Measurements from ENCODE around the gene ZNF521.

Gene ZNF521

GRCh38 chr18:25251068-25251467 lies 100.9 kb downstream of the ZNF521 start:
- Histone ChIP-seq H3K9ac (ENCODE audit: insufficient read length, low read depth) (no peak overlapping the region), H3K4me1 (ENCODE audit: insufficient read depth, insufficient read length) (no peaks in the 10 kb centered on the region), H3K27me3 (ENCODE audit: insufficient read depth, insufficient read length) (no peaks in the 10 kb centered on the region), H3K4me3 (ENCODE audit: insufficient read length, low read depth) (no peak overlapping the region), H3K36me3 (ENCODE audit: insufficient read depth, insufficient read length, low read length) (no peaks in the 10 kb centered on the region), H3K9me3 (ENCODE audit: insufficient read depth, low read length) (no peaks in the 10 kb centered on the region)
- no peak for DNase-seq (ENCODE audit: low read depth, low spot score)
- TF ChIP-seq ZNF274 (IDR thresholded peaks at IDR 0.05; ENCODE audit: low read depth, low read length) (no peak), SUZ12 (IDR thresholded peaks at IDR 0.05; ENCODE audit: extremely low read depth, insufficient read depth, insufficient read length) (no peak), YY1 (IDR thresholded peaks at IDR 0.05; ENCODE audit: insufficient read depth, insufficient read length) (no peak)

GRCh38 chr18:25250474-25250851 lies 101.5 kb downstream of the ZNF521 start:
- no peaks in the 10 kb centered on the region for H3K4me1 ChIP-seq (ENCODE audit: insufficient read depth, insufficient read length)
- H3K9me3 ChIP-seq (ENCODE audit: insufficient read depth, low read length): no peaks in the 10 kb centered on the region
- no peak for DNase-seq (ENCODE audit: low read depth, low spot score)
- no peak overlapping the region for H3K4me3 ChIP-seq (ENCODE audit: insufficient read length, low read depth)
- no peaks in the 10 kb centered on the region for H3K36me3 ChIP-seq (ENCODE audit: insufficient read depth, insufficient read length, low read length)
- no peak overlapping the region for H3K9ac ChIP-seq (ENCODE audit: insufficient read length, low read depth)
- no peak for TF ChIP-seq SUZ12 (IDR thresholded peaks at IDR 0.05; ENCODE audit: extremely low read depth, insufficient read depth, insufficient read length)
- TF ChIP-seq ZNF274 (IDR thresholded peaks at IDR 0.05; ENCODE audit: low read depth, low read length): no peak
- TF ChIP-seq YY1 (IDR thresholded peaks at IDR 0.05; ENCODE audit: insufficient read depth, insufficient read length): no peak
- no peaks in the 10 kb centered on the region for H3K27me3 ChIP-seq (ENCODE audit: insufficient read depth, insufficient read length)

GRCh38 chr18:25248755-25249154 lies 103.2 kb downstream of the ZNF521 start:
- Histone ChIP-seq H3K27me3 (ENCODE audit: insufficient read depth, insufficient read length) (no peaks in the 10 kb centered on the region), H3K36me3 (ENCODE audit: insufficient read depth, insufficient read length, low read length) (no peaks in the 10 kb centered on the region), H3K4me3 (ENCODE audit: insufficient read length, low read depth) (no peak overlapping the region), H3K9ac (ENCODE audit: insufficient read length, low read depth) (no peak overlapping the region), H3K9me3 (ENCODE audit: insufficient read depth, low read length) (no peaks in the 10 kb centered on the region), H3K4me1 (ENCODE audit: insufficient read depth, insufficient read length) (no peaks in the 10 kb centered on the region)
- TF ChIP-seq SUZ12 (IDR thresholded peaks at IDR 0.05; ENCODE audit: extremely low read depth, insufficient read depth, insufficient read length) (no peak), ZNF274 (IDR thresholded peaks at IDR 0.05; ENCODE audit: low read depth, low read length) (no peak), YY1 (IDR thresholded peaks at IDR 0.05; ENCODE audit: insufficient read depth, insufficient read length) (no peak)
- DNase-seq (ENCODE audit: low read depth, low spot score): no peak

GRCh38 chr18:25247725-25248124 lies 104.2 kb downstream of the ZNF521 start:
- Histone ChIP-seq H3K27me3 (ENCODE audit: insufficient read depth, insufficient read length) (no peaks in the 10 kb centered on the region), H3K4me1 (ENCODE audit: insufficient read depth, insufficient read length) (no peaks in the 10 kb centered on the region), H3K36me3 (ENCODE audit: insufficient read depth, insufficient read length, low read length) (no peaks in the 10 kb centered on the region), H3K4me3 (ENCODE audit: insufficient read length, low read depth) (no peak overlapping the region), H3K9me3 (ENCODE audit: insufficient read depth, low read length) (no peaks in the 10 kb centered on the region), H3K9ac (ENCODE audit: insufficient read length, low read depth) (no peak overlapping the region)
- no peak for TF ChIP-seq YY1 (IDR thresholded peaks at IDR 0.05; ENCODE audit: insufficient read depth, insufficient read length)
- no peak for TF ChIP-seq SUZ12 (IDR thresholded peaks at IDR 0.05; ENCODE audit: extremely low read depth, insufficient read depth, insufficient read length)
- no peak for TF ChIP-seq ZNF274 (IDR thresholded peaks at IDR 0.05; ENCODE audit: low read depth, low read length)
- DNase-seq (ENCODE audit: low read depth, low spot score): no peak

GRCh38 chr18:25244924-25245698 lies 106.9 kb downstream of the ZNF521 start:
- Histone ChIP-seq H3K27me3 (ENCODE audit: insufficient read depth, insufficient read length) (no peaks in the 10 kb centered on the region), H3K4me3 (ENCODE audit: insufficient read length, low read depth) (no peak overlapping the region), H3K9ac (ENCODE audit: insufficient read length, low read depth) (no peak overlapping the region), H3K4me1 (ENCODE audit: insufficient read depth, insufficient read length) (no peaks in the 10 kb centered on the region), H3K36me3 (ENCODE audit: insufficient read depth, insufficient read length, low read length) (no peaks in the 10 kb centered on the region), H3K9me3 (ENCODE audit: insufficient read depth, low read length) (no peaks in the 10 kb centered on the region)
- no peak for DNase-seq (ENCODE audit: low read depth, low spot score)
- TF ChIP-seq ZNF274 (IDR thresholded peaks at IDR 0.05; ENCODE audit: low read depth, low read length) (no peak), YY1 (IDR thresholded peaks at IDR 0.05; ENCODE audit: insufficient read depth, insufficient read length) (no peak), SUZ12 (IDR thresholded peaks at IDR 0.05; ENCODE audit: extremely low read depth, insufficient read depth, insufficient read length) (no peak)

- DNase-seq (ENCODE audit: low read depth, low spot score): no peak
- H3K36me3 ChIP-seq (ENCODE audit: insufficient read depth, insufficient read length, low read length): no peaks in the 10 kb centered on the region
- H3K27me3 ChIP-seq (ENCODE audit: insufficient read depth, insufficient read length): no peaks in the 10 kb centered on the region
- H3K9ac ChIP-seq (ENCODE audit: insufficient read length, low read depth): no peak overlapping the region
- H3K4me3 ChIP-seq (ENCODE audit: insufficient read length, low read depth): no peak overlapping the region
- no peaks in the 10 kb centered on the region for H3K4me1 ChIP-seq (ENCODE audit: insufficient read depth, insufficient read length)
- TF ChIP-seq YY1 (IDR thresholded peaks at IDR 0.05; ENCODE audit: insufficient read depth, insufficient read length) (no peak), ZNF274 (IDR thresholded peaks at IDR 0.05; ENCODE audit: low read depth, low read length) (no peak), SUZ12 (IDR thresholded peaks at IDR 0.05; ENCODE audit: extremely low read depth, insufficient read depth, insufficient read length) (no peak)
- H3K9me3 ChIP-seq (ENCODE audit: insufficient read depth, low read length): no peaks in the 10 kb centered on the region
Measured at GRCh38 chr18:25244170-25244569, 107.8 kb downstream of the ZNF521 start.

- Histone ChIP-seq H3K36me3 (ENCODE audit: insufficient read depth, insufficient read length, low read length) (no peaks in the 10 kb centered on the region), H3K4me3 (ENCODE audit: insufficient read length, low read depth) (no peak overlapping the region), H3K9me3 (ENCODE audit: insufficient read depth, low read length) (no peaks in the 10 kb centered on the region), H3K9ac (ENCODE audit: insufficient read length, low read depth) (no peak overlapping the region), H3K4me1 (ENCODE audit: insufficient read depth, insufficient read length) (no peaks in the 10 kb centered on the region), H3K27me3 (ENCODE audit: insufficient read depth, insufficient read length) (no peaks in the 10 kb centered on the region)
- DNase-seq (ENCODE audit: low read depth, low spot score): no peak
- TF ChIP-seq ZNF274 (IDR thresholded peaks at IDR 0.05; ENCODE audit: low read depth, low read length) (no peak), YY1 (IDR thresholded peaks at IDR 0.05; ENCODE audit: insufficient read depth, insufficient read length) (no peak), SUZ12 (IDR thresholded peaks at IDR 0.05; ENCODE audit: extremely low read depth, insufficient read depth, insufficient read length) (no peak)
Measured at GRCh38 chr18:25243754-25244153, 108.2 kb downstream of the ZNF521 start.
